GM23248 (cell line): ENCODE results near the gene TGFBR3L.

ENCODE experiments used
- EZH2 ChIP-seq: fragments of 200-600 bp; sonication (generic); IDR thresholded peaks from 2 replicates; pipeline ENCODE4 v1.6.1; 2018; ENCODE audit warnings: antibody characterized with exemption, mild to moderate bottlenecking; ENCODE audit not compliant: insufficient read depth, poor library complexity, severe bottlenecking
- EZH2phosphoT487 ChIP-seq: fragments of 200-600 bp; sonication (generic); IDR thresholded peaks from 2 replicates; pipeline ENCODE4 v1.6.1; 2018; ENCODE audit warnings: antibody characterized with exemption, moderate library complexity, mild to moderate bottlenecking, low read depth; ENCODE audit not compliant: insufficient read depth

DNA sequence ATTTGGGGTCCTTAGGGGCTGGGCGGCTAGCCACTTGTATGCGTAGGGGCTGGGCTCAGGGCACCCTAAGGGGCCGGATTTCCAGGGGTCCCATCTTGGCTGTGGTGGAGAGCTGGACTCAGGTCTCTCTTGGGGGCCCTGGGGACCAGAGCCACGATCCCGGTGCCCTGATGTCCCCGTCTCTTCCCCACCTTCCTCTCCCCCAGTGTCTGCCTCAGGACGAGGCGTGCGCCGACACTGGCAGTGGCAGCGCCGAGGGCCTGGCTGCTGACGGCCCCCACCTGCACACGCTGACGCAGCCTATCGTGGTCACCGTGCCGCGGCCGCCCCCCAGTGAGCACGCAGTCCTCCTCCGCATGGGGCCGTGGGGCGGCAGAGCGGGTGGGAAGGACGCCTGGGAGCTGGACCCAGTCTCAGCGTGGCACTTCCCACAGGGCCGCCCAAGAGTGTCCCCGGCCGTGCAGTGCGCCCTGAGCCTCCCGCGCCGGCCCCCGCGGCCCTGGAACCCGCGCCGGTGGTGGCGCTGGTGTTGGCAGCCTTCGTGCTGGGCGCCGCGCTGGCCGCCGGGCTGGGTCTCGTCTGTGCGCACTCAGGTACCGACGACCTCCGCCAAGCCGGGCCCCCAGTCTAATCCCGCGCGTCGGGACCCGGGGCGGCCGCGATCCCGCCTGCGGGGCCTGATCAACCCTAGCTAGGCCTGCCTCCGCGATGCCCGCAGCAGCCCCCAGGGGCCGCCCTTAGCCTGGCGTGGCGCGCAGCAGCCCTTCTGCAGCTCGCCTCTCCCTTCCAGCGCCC lies 2.8 kb downstream of the TGFBR3L start:
- TF ChIP-seq EZH2 (no peak), EZH2phosphoT487 (no peak)
